HepG2 (cell line): ENCODE results near the gene ZNF273. TPM values are rescaled to one million over a fixed set of nuclear protein-coding genes. Genes with fewer than 3 reads are reported as not detected.
A peak's percentile ranks its signal among the peaks of the same experiment; 100 is the strongest.

Experiments
- AKAP8 ChIP-seq: sonication (generic); formaldehyde crosslinking; IDR thresholded peaks from 2 replicates; pipeline ENCODE4 v1.5.1; 2020; ENCODE audit warnings: mild to moderate bottlenecking, missing genetic modification reagents
- E2F5 ChIP-seq: sonication (generic); formaldehyde crosslinking; conservative IDR thresholded peaks from 2 replicates; pipeline ENCODE4 v1.4.0; 2020; ENCODE audit warnings: missing genetic modification reagents
- FOSL2 ChIP-seq: sonication (generic); formaldehyde crosslinking; IDR thresholded peaks from 2 replicates; pipeline ENCODE4 v1.4.0; 2020; ENCODE audit warnings: missing genetic modification reagents
- GMEB2 ChIP-seq: IDR thresholded peaks from 2 replicates; pipeline ENCODE4 v1.6.1; 2016; ENCODE audit warnings: missing biosample characterization, missing genetic modification reagents, low read depth
- HHEX ChIP-seq: IDR thresholded peaks from 2 replicates; pipeline ENCODE4 v1.6.1; 2016; ENCODE audit warnings: control low read depth
- KLF16 ChIP-seq, 2 experiments: sonication (generic) in 1 of 2; formaldehyde crosslinking in 1 of 2; IDR thresholded peaks; 2 replicates each; pipeline versions ENCODE4 v1.6.1 to v1.8.0; 2016 to 2023; ENCODE audit warnings: missing genetic modification reagents in 2 of 2, missing compliant biosample characterization in 1 of 2
- NFAT5 ChIP-seq: sonication (generic); formaldehyde crosslinking; IDR thresholded peaks from 2 replicates; pipeline ENCODE4 v1.4.0; 2020; ENCODE audit warnings: missing genetic modification reagents
- NKX3-1 ChIP-seq: sonication (generic); formaldehyde crosslinking; IDR thresholded peaks from 2 replicates; pipeline ENCODE4 v1.5.0; 2020; ENCODE audit warnings: missing genetic modification reagents
- U2AF2 ChIP-seq: fragments of 200-400 bp; formaldehyde crosslinking; IDR thresholded peaks from 2 replicates; pipeline ENCODE4 v1.6.1; 2017; ENCODE audit warnings: low read depth, mild to moderate bottlenecking, low read length
- ZBTB46 ChIP-seq: sonication (generic); formaldehyde crosslinking; IDR thresholded peaks from 2 replicates; pipeline ENCODE4 v1.4.0; 2020; ENCODE audit warnings: mild to moderate bottlenecking, missing genetic modification reagents, borderline replicate concordance
- ZNF20 ChIP-seq: sonication (generic); formaldehyde crosslinking; IDR thresholded peaks from 2 replicates; pipeline ENCODE4 v1.4.0; 2020; ENCODE audit warnings: mild to moderate bottlenecking, moderate library complexity, missing genetic modification reagents
- ZNF205 ChIP-seq: IDR thresholded peaks from 2 replicates; pipeline ENCODE4 v1.6.1; 2018; ENCODE audit warnings: missing biosample characterization, missing genetic modification reagents
- ZNF720 ChIP-seq: sonication (generic); formaldehyde crosslinking; IDR thresholded peaks from 2 replicates; pipeline ENCODE4 v1.4.0; 2020; ENCODE audit warnings: missing genetic modification reagents
- polyA plus RNA-seq, 8 experiments: library from polyadenylated mRNA; depleted of rRNA in 3 of 8; stranded (reverse) in 7 of 8; unstranded in 1 of 8; fragments of >200 nt; fragmentation: Illumina TruSeq in 4 of 8; extraction: Trizol in 4 of 8; gene quantifications; 2 replicates each; pipeline versions ENCODE4 v1.2.1 to v1.2.3, GENCODE V29; 2011 to 2016; ENCODE audit warnings: low read depth in 4 of 8, missing spikeins in 1 of 8, mixed read lengths in 1 of 8; ENCODE audit not compliant: insufficient read depth in 1 of 8
- total RNA-seq, 5 experiments: library from RNA; depleted of rRNA; stranded (reverse); fragments of >200 nt; fragmentation: Illumina TruSeq; extraction: Trizol; gene quantifications; 2 replicates each; pipeline ENCODE4 v1.2.3, GENCODE V29; 2016; ENCODE audit warnings: low read depth in 1 of 5
- TF ChIP-seq, protein P1 (sequence below): IDR thresholded peaks from 2 replicates; pipeline ENCODE4 v1.6.1; 2016; ENCODE audit warnings: missing compliant biosample characterization, missing genetic modification reagents, borderline replicate concordance
- TF ChIP-seq, protein P2 (sequence below): sonication (generic); formaldehyde crosslinking; conservative IDR thresholded peaks from 2 replicates; pipeline ENCODE4 v1.4.0; 2020; ENCODE audit warnings: missing genetic modification reagents

Gene ZNF273
- total and polyA plus RNA-seq, 2 of the 13 experiments (the other 11 are each of a cell fraction or from before 2014, with no cell fraction given) = 1.7 to 5.8 TPM

- TF ChIP-seq NFAT5 (CRISPR knock-in tag) (no peak), ZBTB46 (CRISPR knock-in tag) (no peak), FOSL2 (CRISPR knock-in tag) (peak; percentile 27; the same call in 1 of the 2 replicates), E2F5 (no peak), GMEB2 (CRISPR knock-in tag) (no peak), HHEX (CRISPR knock-in tag) (no peak), ZNF205 (CRISPR knock-in tag) (no peak), AKAP8 (no peak), KLF16 (CRISPR knock-in tag; IDR thresholded peaks at IDR 0.05) (no peak), ZNF720 (no peak), U2AF2 (no peak), ZNF20 (CRISPR knock-in tag) (no peak), NKX3-1 (CRISPR knock-in tag) (no peak)
- TF ChIP-seq, protein P1, sequence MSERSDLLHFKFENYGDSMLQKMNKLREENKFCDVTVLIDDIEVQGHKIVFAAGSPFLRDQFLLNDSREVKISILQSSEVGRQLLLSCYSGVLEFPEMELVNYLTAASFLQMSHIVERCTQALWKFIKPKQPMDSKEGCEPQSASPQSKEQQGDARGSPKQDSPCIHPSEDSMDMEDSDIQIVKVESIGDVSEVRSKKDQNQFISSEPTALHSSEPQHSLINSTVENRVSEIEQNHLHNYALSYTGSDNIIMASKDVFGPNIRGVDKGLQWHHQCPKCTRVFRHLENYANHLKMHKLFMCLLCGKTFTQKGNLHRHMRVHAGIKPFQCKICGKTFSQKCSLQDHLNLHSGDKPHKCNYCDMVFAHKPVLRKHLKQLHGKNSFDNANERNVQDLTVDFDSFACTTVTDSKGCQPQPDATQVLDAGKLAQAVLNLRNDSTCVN (CRISPR knock-in tag) = no peak
- TF ChIP-seq, protein P2, sequence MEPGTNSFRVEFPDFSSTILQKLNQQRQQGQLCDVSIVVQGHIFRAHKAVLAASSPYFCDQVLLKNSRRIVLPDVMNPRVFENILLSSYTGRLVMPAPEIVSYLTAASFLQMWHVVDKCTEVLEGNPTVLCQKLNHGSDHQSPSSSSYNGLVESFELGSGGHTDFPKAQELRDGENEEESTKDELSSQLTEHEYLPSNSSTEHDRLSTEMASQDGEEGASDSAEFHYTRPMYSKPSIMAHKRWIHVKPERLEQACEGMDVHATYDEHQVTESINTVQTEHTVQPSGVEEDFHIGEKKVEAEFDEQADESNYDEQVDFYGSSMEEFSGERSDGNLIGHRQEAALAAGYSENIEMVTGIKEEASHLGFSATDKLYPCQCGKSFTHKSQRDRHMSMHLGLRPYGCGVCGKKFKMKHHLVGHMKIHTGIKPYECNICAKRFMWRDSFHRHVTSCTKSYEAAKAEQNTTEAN (CRISPR knock-in tag) = no peak
Observed at GRCh38 chr7:64887756-64888508, 15.1 kb upstream of the ZNF273 start (continued).
